ENCODE data around the gene KRTAP5-10.

DNA sequence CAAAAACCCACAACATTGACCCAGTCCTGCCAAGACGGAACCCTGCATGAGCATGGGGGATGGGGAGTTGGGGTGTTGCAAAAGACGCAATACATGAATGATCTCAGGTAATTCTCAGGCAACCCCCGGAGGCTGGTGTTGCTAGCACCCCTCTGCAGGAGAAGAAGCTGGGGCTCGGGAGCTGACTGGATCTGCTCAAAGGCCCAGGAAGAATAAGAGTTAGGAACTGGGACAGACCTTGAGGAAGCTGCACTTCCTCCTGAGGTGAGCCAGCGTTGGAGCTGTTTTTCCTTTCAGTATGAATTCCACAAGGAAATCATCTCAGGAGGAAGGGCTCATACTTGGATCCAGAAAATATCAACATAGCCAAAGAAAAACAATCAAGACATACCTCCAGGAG is 17.2 kb upstream of the KRTAP5-10 start, which contains the start of gene KRTAP5-9:
- TF ChIP-seq, protein P1, sequence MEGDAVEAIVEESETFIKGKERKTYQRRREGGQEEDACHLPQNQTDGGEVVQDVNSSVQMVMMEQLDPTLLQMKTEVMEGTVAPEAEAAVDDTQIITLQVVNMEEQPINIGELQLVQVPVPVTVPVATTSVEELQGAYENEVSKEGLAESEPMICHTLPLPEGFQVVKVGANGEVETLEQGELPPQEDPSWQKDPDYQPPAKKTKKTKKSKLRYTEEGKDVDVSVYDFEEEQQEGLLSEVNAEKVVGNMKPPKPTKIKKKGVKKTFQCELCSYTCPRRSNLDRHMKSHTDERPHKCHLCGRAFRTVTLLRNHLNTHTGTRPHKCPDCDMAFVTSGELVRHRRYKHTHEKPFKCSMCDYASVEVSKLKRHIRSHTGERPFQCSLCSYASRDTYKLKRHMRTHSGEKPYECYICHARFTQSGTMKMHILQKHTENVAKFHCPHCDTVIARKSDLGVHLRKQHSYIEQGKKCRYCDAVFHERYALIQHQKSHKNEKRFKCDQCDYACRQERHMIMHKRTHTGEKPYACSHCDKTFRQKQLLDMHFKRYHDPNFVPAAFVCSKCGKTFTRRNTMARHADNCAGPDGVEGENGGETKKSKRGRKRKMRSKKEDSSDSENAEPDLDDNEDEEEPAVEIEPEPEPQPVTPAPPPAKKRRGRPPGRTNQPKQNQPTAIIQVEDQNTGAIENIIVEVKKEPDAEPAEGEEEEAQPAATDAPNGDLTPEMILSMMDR (conservative IDR thresholded peaks at IDR 0.05 in 1 of 2, IDR thresholded peaks at IDR 0.05 in 1 of 2; ENCODE audit: low read depth in 1 of 2, low read length in 2 of 2): no peak
- TF ChIP-seq EZH2 (IDR thresholded peaks at IDR 0.05; ENCODE audit: low read length, missing control alignments): no peak

Measured in fibroblast of lung (primary cell).